ENCODE data around the gene HNRNPF.

The HNRNPF gene

DNA sequence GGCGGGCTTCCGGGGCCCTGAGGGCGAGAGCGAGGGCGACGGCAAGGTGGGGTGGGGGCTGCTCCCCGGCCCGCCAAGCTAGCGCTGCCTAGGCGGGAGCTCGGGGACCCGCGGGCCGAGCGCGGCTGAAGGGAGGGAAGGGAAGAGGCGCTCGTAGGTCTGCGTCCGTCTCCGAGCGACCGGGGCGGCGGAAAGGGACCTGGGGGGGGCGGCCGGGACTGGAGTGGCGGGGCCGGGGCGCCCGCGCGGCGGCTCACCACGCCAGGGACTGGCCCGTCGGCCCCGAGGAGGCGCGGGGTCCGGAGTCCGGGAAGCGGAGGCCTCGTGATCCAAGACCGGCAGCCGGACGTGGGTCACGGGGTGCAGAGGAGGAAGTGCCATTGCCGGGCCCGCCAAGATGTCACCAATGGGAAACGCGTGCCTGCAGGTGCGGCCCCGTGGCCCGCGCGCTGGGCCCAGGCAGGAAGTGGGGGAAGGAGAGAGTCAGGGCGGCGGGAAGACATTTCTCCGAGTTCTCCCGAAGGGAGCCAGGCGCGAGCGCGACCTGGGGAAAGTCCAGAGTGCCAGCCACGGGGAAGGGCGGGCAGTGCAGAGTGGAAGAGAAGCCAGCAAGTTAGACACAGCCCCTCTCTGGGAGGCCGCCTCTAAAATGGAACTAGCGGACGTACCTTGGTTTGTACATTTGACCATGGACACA is 11.9 kb downstream of the HNRNPF start:
- H3K4me1 ChIP-seq (ENCODE audit: control insufficient read depth, insufficient read depth, low read length), result peaks cover 6% of the 10 kb centered on the region
- peaks cover 16 to 56% of the 10 kb centered on the region in 2 experiments for H3K36me3 ChIP-seq (ENCODE audit: control insufficient read depth in 2 of 2, insufficient read depth in 1 of 2, low read length in 2 of 2)
- peak overlapping the region; percentile 58 for H3K4me3 ChIP-seq (ENCODE audit: low read depth, low read length)
- H3K27ac ChIP-seq (ENCODE audit: extremely low read depth, low read depth, low read length), result peak overlapping the region; percentile 99
- no peaks in the 10 kb centered on the region for H3K9me3 ChIP-seq (ENCODE audit: control insufficient read depth, insufficient read depth, low read depth, low read length)
- ChIA-PET POLR2A (interaction anchor here (0.5 to 2.5 kb wide), 10 partner anchors 9 to 61 kb away, joined by 3 to 29 read pairs (median 6); partner anchors contain the start of genes HNRNPF and ZNF487), CTCF (interaction anchor here (0.5 to 0.9 kb wide), 3 partner anchors 19 to 343 kb away, joined by 3 read pairs; no protein-coding TSS in a partner anchor)
- TF ChIP-seq ZBTB48 (tag by site-specific recombination; IDR thresholded peaks at IDR 0.05) (peak; percentile 37; the same call in 1 of the 2 replicates), ZSCAN30 (tag by site-specific recombination; IDR thresholded peaks at IDR 0.05) (peak; percentile 85), IKZF3 (tag by site-specific recombination; IDR thresholded peaks at IDR 0.05) (peak; percentile 99), ZBTB17 (tag by site-specific recombination; IDR thresholded peaks at IDR 0.05) (peak; percentile 78), ZNF544 (tag by site-specific recombination; IDR thresholded peaks at IDR 0.05) (no peak), ZNF174 (tag by site-specific recombination; IDR thresholded peaks at IDR 0.05) (no peak), TRIM28 (IDR thresholded peaks at IDR 0.05; ENCODE audit: borderline replicate concordance, low read length) (no peak), SCRT2 (tag by site-specific recombination; IDR thresholded peaks at IDR 0.05) (no peak), ZNF521 (tag by site-specific recombination; IDR thresholded peaks at IDR 0.05) (no peak), ZNF596 (tag by site-specific recombination; IDR thresholded peaks at IDR 0.05) (peak; percentile 55), SP7 (tag by site-specific recombination; IDR thresholded peaks at IDR 0.05) (peak; percentile 76), ZNF223 (tag by site-specific recombination; IDR thresholded peaks at IDR 0.05) (no peak), RBAK (tag by site-specific recombination; IDR thresholded peaks at IDR 0.05) (no peak), ZNF423 (tag by site-specific recombination; IDR thresholded peaks at IDR 0.05) (peak; percentile 83), ZNF114 (tag by site-specific recombination; IDR thresholded peaks at IDR 0.05) (no peak), ZNF837 (tag by site-specific recombination; IDR thresholded peaks at IDR 0.05) (no peak), ZNF701 (tag by site-specific recombination; IDR thresholded peaks at IDR 0.05) (no peak), ZNF707 (tag by site-specific recombination; IDR thresholded peaks at IDR 0.05) (no peak), KLF16 (tag by site-specific recombination; IDR thresholded peaks at IDR 0.05) (no peak; the same call in 1 of the 2 replicates), OSR2 (tag by site-specific recombination; IDR thresholded peaks at IDR 0.05) (peak; percentile 51), ZNF776 (tag by site-specific recombination; IDR thresholded peaks at IDR 0.05; ENCODE audit: borderline replicate concordance) (no peak), WT1 (tag by site-specific recombination; IDR thresholded peaks at IDR 0.05) (no peak), ZNF514 (tag by site-specific recombination; IDR thresholded peaks at IDR 0.05) (no peak), ZNF112 (tag by site-specific recombination; IDR thresholded peaks at IDR 0.05) (no peak), ZNF777 (tag by site-specific recombination; IDR thresholded peaks at IDR 0.05; ENCODE audit: borderline replicate concordance) (no peak)
- TF ChIP-seq, protein P1, sequence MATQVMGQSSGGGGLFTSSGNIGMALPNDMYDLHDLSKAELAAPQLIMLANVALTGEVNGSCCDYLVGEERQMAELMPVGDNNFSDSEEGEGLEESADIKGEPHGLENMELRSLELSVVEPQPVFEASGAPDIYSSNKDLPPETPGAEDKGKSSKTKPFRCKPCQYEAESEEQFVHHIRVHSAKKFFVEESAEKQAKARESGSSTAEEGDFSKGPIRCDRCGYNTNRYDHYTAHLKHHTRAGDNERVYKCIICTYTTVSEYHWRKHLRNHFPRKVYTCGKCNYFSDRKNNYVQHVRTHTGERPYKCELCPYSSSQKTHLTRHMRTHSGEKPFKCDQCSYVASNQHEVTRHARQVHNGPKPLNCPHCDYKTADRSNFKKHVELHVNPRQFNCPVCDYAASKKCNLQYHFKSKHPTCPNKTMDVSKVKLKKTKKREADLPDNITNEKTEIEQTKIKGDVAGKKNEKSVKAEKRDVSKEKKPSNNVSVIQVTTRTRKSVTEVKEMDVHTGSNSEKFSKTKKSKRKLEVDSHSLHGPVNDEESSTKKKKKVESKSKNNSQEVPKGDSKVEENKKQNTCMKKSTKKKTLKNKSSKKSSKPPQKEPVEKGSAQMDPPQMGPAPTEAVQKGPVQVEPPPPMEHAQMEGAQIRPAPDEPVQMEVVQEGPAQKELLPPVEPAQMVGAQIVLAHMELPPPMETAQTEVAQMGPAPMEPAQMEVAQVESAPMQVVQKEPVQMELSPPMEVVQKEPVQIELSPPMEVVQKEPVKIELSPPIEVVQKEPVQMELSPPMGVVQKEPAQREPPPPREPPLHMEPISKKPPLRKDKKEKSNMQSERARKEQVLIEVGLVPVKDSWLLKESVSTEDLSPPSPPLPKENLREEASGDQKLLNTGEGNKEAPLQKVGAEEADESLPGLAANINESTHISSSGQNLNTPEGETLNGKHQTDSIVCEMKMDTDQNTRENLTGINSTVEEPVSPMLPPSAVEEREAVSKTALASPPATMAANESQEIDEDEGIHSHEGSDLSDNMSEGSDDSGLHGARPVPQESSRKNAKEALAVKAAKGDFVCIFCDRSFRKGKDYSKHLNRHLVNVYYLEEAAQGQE (tag by site-specific recombination; IDR thresholded peaks at IDR 0.05), result 0 out of 2 replicates have a peak, but pooled peaks have one; percentile 29
- TF ChIP-seq, protein P2, sequence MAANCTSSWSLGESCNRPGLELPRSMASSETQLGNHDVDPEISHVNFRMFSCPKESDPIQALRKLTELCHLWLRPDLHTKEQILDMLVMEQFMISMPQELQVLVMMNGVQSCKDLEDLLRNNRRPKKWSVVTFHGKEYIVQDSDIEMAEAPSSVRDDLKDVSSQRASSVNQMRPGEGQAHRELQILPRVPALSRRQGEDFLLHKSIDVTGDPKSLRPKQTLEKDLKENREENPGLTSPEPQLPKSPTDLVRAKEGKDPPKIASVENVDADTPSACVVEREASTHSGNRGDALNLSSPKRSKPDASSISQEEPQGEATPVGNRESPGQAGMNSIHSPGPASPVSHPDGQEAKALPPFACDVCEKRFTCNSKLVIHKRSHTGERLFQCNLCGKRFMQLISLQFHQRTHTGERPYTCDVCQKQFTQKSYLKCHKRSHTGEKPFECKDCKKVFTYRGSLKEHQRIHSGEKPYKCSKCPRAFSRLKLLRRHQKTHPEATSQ (tag by site-specific recombination; IDR thresholded peaks at IDR 0.05), result no peak; the same call in none of the 2 replicates
- TF ChIP-seq, protein P3, sequence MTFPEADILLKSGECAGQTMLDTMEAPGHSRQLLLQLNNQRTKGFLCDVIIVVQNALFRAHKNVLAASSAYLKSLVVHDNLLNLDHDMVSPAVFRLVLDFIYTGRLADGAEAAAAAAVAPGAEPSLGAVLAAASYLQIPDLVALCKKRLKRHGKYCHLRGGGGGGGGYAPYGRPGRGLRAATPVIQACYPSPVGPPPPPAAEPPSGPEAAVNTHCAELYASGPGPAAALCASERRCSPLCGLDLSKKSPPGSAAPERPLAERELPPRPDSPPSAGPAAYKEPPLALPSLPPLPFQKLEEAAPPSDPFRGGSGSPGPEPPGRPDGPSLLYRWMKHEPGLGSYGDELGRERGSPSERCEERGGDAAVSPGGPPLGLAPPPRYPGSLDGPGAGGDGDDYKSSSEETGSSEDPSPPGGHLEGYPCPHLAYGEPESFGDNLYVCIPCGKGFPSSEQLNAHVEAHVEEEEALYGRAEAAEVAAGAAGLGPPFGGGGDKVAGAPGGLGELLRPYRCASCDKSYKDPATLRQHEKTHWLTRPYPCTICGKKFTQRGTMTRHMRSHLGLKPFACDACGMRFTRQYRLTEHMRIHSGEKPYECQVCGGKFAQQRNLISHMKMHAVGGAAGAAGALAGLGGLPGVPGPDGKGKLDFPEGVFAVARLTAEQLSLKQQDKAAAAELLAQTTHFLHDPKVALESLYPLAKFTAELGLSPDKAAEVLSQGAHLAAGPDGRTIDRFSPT (tag by site-specific recombination; IDR thresholded peaks at IDR 0.05), result peak; percentile 89
- TF ChIP-seq, protein P4, sequence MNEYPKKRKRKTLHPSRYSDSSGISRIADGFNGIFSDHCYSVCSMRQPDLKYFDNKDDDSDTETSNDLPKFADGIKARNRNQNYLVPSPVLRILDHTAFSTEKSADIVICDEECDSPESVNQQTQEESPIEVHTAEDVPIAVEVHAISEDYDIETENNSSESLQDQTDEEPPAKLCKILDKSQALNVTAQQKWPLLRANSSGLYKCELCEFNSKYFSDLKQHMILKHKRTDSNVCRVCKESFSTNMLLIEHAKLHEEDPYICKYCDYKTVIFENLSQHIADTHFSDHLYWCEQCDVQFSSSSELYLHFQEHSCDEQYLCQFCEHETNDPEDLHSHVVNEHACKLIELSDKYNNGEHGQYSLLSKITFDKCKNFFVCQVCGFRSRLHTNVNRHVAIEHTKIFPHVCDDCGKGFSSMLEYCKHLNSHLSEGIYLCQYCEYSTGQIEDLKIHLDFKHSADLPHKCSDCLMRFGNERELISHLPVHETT (tag by site-specific recombination; IDR thresholded peaks at IDR 0.05), result no peak; the same call in 1 of the 2 replicates
- TF ChIP-seq, protein P5, sequence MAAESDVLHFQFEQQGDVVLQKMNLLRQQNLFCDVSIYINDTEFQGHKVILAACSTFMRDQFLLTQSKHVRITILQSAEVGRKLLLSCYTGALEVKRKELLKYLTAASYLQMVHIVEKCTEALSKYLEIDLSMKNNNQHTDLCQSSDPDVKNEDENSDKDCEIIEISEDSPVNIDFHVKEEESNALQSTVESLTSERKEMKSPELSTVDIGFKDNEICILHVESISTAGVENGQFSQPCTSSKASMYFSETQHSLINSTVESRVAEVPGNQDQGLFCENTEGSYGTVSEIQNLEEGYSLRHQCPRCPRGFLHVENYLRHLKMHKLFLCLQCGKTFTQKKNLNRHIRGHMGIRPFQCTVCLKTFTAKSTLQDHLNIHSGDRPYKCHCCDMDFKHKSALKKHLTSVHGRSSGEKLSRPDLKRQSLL (tag by site-specific recombination; IDR thresholded peaks at IDR 0.05), result 0 out of 2 replicates have a peak, but pooled peaks have one; percentile 57

Measured in HEK293 (cell line).